Common myeloid progenitor, CD34-positive (primary cell): Measurements from ENCODE around the gene GINS2.

Source experiments
- CTCF ChIA-PET: fragments of 350-600 bp; sonication (Branson Sonifier 250); formaldehyde crosslinking; loops from one replicate; lab custom pipeline; 2021; ENCODE audit warnings: antibody characterized with exemption; lab: Charles Lee
- POLR2A ChIA-PET: fragments of 350-600 bp; sonication (Branson Sonifier 250); formaldehyde crosslinking; loops from one replicate; lab custom pipeline; 2021; ENCODE audit warnings: antibody characterized with exemption; lab: Charles Lee
- DNase-seq, 3 donors: peaks; one replicate each; pipeline versions ENCODE4 v3.0.0 to v3.0.0-alpha.2; 2013
- H3K27ac ChIP-seq, 2 experiments: 1 replicate in 1 of 2; 2 replicates in 1 of 2; pipeline ENCODE4 v1.7.0; 2013; ENCODE audit warnings: inconsistent platforms in 2 of 2, low read length in 2 of 2, mild to moderate bottlenecking in 2 of 2, low read depth in 1 of 2, moderate library complexity in 1 of 2; ENCODE audit not compliant: severe bottlenecking in 2 of 2, insufficient read depth in 1 of 2, poor library complexity in 1 of 2
- H3K27me3 ChIP-seq, 5 experiments: replicated peaks in 2 of 5; 1 replicate in 3 of 5; 2 replicates in 2 of 5; pipeline versions ENCODE4 v1.6.1 to v1.7.0; 2013; ENCODE audit warnings: low read length in 4 of 5, mild to moderate bottlenecking in 2 of 5, moderate library complexity in 2 of 5, inconsistent platforms in 1 of 5; ENCODE audit not compliant: insufficient read depth in 5 of 5, control insufficient read depth in 4 of 5
- H3K36me3 ChIP-seq, 4 experiments: 1 replicate in 2 of 4; 2 replicates in 2 of 4; pipeline versions ENCODE4 v1.6.1 to v1.7.0; 2013; ENCODE audit warnings: low read length in 3 of 4, control low read depth in 1 of 4, mild to moderate bottlenecking in 1 of 4; ENCODE audit not compliant: control insufficient read depth in 4 of 4, insufficient read depth in 4 of 4
- H3K4me1 ChIP-seq, 4 experiments: 1 replicate in 3 of 4; 2 replicates in 1 of 4; pipeline versions ENCODE4 v1.6.1 to v1.7.1; 2013; ENCODE audit warnings: low read length in 3 of 4, mild to moderate bottlenecking in 3 of 4, control low read depth in 1 of 4, inconsistent platforms in 1 of 4, moderate library complexity in 1 of 4; ENCODE audit not compliant: control insufficient read depth in 4 of 4, insufficient read depth in 4 of 4; ENCODE audit errors: control extremely low read depth in 1 of 4
- H3K4me3 ChIP-seq, 7 experiments: 1 replicate in 4 of 7; 2 replicates in 3 of 7; pipeline versions ENCODE4 v1.5.1 to v1.7.0; 2013; ENCODE audit warnings: mild to moderate bottlenecking in 7 of 7, low read length in 6 of 7, moderate library complexity in 6 of 7, inconsistent platforms in 2 of 7, low read depth in 2 of 7, control low read depth in 1 of 7; ENCODE audit not compliant: insufficient read depth in 4 of 7, control insufficient read depth in 1 of 7; ENCODE audit errors: extremely low read depth in 1 of 7
- H3K9me3 ChIP-seq, 5 experiments: 1 replicate in 4 of 5; 2 replicates in 1 of 5; pipeline versions ENCODE4 v1.6.1 to v1.7.1; 2013; ENCODE audit warnings: low read length in 4 of 5, mild to moderate bottlenecking in 2 of 5, inconsistent platforms in 1 of 5, low read depth in 1 of 5, moderate library complexity in 1 of 5; ENCODE audit not compliant: control insufficient read depth in 4 of 5, insufficient read depth in 2 of 5; ENCODE audit errors: control extremely low read depth in 1 of 5
- WGBS: methylation state at CpG from one replicate; pipeline ENCODE4 v1.1.5; 2013; ENCODE audit not compliant: insufficient coverage; 5-methylcytosine and 5-hydroxymethylcytosine counted together

The GINS2 gene

DNA sequence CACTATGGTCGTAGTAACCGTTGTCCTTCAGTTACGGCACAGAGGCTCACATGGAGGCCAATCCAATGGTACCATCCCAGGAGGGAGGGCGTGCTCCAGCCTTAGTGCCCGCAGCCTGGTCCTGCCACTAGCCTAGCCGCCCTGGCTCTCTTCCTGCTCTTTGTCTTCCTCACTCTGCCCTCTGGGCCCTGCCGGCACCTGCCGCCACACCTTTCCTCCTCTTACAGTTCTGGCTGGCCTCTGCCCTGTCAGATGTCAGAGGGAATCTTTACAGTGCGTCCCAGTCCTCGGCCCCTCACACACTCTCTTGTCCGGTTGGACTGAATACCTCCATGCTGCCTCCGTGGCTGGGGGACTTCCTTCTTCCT, 23.4 kb downstream of the GINS2 start:
- DNase-seq: no peak
- Histone ChIP-seq H3K27me3 (no peaks in the 10 kb centered on the region), H3K36me3 (peaks cover 16 to 98% (median 86%) of the 10 kb centered on the region in 4 experiments), H3K4me3 (no peak overlapping the region), H3K4me1 (no peaks in the 10 kb centered on the region), H3K27ac (no peak overlapping the region), H3K9me3 (no peaks in the 10 kb centered on the region)
- ChIA-PET POLR2A (no interaction called here), CTCF (interaction anchor here (1.5 kb wide), 1 partner anchor 10 kb away, joined by 5 read pairs; no protein-coding TSS in a partner anchor)
- WGBS: 94% methylated on average over 12 of the region's 12 CpGs

DNA sequence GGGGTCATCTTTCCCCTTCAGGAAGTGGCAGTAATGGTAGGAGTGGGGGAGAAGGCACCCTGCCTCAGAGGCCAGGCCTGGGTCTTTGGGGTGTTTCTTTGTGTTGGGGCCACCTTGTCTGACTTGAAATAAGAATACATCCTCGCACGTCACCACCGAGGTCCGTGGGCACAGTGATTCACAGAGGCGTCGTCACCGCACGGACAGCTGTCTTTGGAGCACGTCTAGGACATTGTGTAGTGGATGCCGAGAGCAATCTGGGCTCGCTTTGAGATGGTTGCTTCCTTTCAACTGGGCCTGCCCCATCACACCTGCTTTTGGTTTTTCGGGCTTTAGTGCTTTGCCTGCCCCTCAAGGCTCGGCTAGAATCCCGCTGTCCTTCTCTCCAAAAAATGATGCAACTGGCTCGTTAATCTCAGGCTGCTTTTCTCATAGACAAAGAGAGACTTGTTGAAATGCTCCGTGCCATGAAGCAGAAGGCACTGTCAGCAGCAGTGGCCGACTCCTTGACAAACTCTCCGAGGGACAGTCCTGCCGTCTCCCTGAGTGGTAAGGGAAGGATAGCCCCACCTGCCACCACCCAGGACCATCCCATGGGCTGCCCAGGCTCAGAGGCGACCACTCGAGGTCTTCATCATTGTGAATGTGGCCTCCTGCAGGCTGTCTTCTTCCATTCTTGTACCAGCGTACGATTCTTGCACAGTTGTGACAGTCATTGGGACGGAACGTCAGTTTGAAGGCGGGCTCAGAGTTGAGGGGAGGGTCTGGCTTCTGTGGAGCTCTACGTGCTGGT, 24.0 kb downstream of the GINS2 start:
- DNase-seq: no peak
- Histone ChIP-seq H3K4me1 (no peaks in the 10 kb centered on the region), H3K36me3 (peaks cover 16 to 98% (median 87%) of the 10 kb centered on the region in 4 experiments), H3K27ac (no peak overlapping the region), H3K9me3 (no peaks in the 10 kb centered on the region), H3K4me3 (no peak overlapping the region), H3K27me3 (no peaks in the 10 kb centered on the region)
- ChIA-PET CTCF (interaction anchor here (1.1 kb wide), 1 partner anchor 10 kb away, joined by 3 read pairs; no protein-coding TSS in a partner anchor), POLR2A (no interaction called here)
- 98% methylated on average over 27 of the region's 27 CpGs for WGBS

DNA sequence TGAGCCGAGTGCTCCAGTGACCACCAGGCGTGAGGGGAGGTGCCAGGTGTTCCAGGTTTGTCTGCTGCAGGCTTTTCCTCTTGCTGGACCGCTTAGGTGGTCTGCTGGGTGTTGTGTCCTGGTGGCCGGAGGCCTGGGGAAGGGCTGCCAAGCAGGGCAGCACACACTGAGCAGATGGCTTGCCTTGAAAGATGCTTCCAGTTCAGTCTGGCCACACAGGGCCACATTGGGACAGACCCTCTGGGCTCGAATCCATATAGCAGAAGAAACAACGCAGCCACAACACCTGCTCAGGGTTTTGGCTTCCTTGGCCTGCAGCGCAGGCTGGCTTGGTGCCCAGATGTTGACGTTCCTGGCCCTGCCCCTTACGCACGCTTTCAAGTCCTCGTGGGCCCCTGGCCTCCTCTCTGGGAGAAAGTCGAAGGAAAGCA, 24.8 kb downstream of the GINS2 start:
- 90% methylated on average over 11 of the region's 12 CpGs for WGBS
- POLR2A ChIA-PET: no interaction called here
- Histone ChIP-seq H3K4me1 (no peaks in the 10 kb centered on the region), H3K27ac (no peak overlapping the region), H3K9me3 (no peaks in the 10 kb centered on the region), H3K27me3 (no peaks in the 10 kb centered on the region), H3K4me3 (no peak overlapping the region), H3K36me3 (peaks cover 16 to 98% (median 88%) of the 10 kb centered on the region in 4 experiments)
- CTCF ChIA-PET: interaction anchor here (1.1 kb wide), 1 partner anchor 11 kb away, joined by 3 read pairs; no protein-coding TSS in a partner anchor
- no peak for DNase-seq

DNA sequence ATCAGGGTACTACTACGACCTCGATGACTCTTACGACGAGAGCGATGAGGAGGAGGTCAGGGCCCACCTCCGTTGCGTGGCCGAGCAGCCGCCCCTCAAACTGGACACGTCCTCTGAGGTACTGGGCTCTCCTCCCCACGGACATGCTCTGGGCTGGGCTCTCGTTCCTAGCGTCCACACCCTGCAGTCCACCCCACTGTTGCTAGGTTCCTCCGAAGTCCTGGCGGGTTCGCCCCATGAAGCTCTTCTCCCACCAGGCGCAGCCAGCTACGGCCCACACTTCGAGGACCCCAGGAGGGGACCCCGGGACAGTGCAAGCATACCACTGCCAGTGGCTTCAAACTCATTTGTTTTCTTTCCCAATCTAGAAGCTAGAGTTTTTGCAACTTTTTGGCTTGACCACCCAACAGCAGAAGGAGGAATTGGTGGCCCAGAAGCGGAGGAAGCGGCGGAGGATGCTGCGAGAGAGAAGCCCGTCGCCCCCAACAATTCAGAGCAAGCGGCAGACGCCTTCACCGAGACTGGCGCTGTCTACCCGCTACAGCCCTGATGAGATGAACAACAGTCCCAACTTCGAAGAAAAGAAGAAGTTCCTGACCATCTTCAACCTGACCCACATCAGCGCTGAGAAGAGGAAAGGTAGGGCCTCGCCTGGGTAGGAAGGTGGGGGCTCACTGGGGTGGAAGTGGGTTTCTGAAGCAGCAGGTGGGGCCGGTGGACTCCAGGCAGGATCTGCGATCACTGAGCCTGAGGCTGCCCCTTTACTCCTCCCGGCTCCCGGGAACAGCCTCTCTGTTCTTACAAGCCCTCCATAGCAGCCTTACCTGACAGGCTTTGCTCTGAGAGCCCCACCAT, 25.6 kb downstream of the GINS2 start:
- no peaks in the 10 kb centered on the region for H3K27me3 ChIP-seq
- H3K36me3 ChIP-seq: peaks cover 15 to 98% (median 88%) of the 10 kb centered on the region in 4 experiments
- no peak overlapping the region for H3K4me3 ChIP-seq
- no peaks in the 10 kb centered on the region for H3K9me3 ChIP-seq
- POLR2A ChIA-PET: no interaction called here
- 96% methylated on average over 30 of the region's 38 CpGs for WGBS
- no peak overlapping the region for H3K27ac ChIP-seq
- H3K4me1 ChIP-seq: no peaks in the 10 kb centered on the region
- no peak for DNase-seq
- CTCF ChIA-PET: interaction anchor here (1.4 kb wide), 1 partner anchor 98 kb away, joined by 3 read pairs; no protein-coding TSS in a partner anchor

DNA sequence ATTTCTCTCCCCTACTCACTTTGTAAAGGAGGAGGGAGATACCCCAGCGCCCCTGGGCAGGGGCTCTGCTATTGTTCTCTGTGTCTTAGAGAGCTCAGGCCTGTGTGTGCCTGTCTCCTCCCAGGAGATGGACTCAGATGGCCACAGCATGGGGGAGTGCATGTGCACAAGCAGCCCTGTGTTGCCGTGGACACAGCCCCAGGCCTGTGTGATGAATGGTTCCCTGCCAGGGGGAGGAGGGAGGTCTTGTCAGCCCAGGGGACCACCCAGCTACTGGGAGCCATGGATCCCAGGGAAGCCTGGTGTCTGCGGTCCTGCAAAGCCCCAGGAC, 26.3 kb downstream of the GINS2 start:
- Histone ChIP-seq H3K27me3 (no peaks in the 10 kb centered on the region), H3K4me3 (no peak overlapping the region), H3K4me1 (no peaks in the 10 kb centered on the region), H3K27ac (no peak overlapping the region), H3K36me3 (peaks cover 16 to 98% (median 90%) of the 10 kb centered on the region in 4 experiments), H3K9me3 (no peaks in the 10 kb centered on the region)
- ChIA-PET POLR2A (no interaction called here), CTCF (interaction anchor here (1.0 to 1.4 kb wide), 2 partner anchors 55 to 99 kb away, joined by 3 read pairs; no protein-coding TSS in a partner anchor)
- WGBS: 100% methylated on average over 2 of the region's 3 CpGs
- no peak for DNase-seq

DNA sequence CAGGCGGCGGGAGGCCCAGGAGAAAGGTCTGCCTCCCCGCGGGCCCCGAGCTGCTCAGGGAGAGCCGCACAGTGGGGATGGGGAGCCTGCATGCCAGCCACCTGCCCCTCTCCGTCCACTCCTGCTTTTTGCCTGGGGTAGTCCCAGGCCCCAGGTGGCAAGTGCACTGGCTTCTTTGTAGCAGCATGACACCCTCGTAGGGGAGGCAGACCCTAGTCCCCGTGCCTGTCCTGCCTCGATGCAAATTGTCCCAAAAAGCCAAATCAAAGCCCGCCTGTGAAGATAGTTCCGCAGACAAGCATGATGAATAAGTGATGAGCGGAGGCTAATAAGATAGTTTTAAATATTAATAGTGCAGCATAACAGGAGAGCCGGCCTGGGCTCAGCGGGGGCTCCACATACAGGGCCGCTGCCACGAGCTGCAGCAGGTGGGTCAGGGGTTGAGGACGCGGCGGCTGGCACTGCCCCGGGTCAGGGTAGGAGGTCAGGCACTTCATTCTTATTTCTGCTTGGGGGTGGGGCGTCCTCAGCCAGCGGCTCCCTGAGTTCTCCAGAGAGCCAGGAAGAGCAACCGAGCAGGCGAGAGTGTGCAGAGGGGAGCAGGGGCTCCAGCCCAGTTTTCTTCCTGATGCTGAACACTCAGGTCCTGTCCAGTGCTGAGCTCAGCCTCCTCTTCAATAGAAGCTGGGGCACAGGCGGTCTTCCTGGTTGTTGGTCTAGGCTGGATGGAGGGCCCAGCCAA, 26.8 kb downstream of the GINS2 start:
- DNase-seq: no peak
- POLR2A ChIA-PET: no interaction called here

More for the DNA sequence above, 26.8 kb downstream of the GINS2 start:
- H3K4me1 ChIP-seq: no peaks in the 10 kb centered on the region
- no peak overlapping the region for H3K27ac ChIP-seq
- WGBS: 97% methylated on average over 26 of the region's 26 CpGs
- no peak overlapping the region for H3K4me3 ChIP-seq
- no peaks in the 10 kb centered on the region for H3K9me3 ChIP-seq
- H3K27me3 ChIP-seq: no peaks in the 10 kb centered on the region
- CTCF ChIA-PET: interaction anchor here (1.0 to 1.4 kb wide), 2 partner anchors 56 to 100 kb away, joined by 3 read pairs; no protein-coding TSS in a partner anchor
- peaks cover 12 to 98% (median 90%) of the 10 kb centered on the region in 4 experiments for H3K36me3 ChIP-seq
